GM12878 (cell line): ENCODE data around the gene MOGAT2. TPM values are rescaled to one million over a fixed set of nuclear protein-coding genes. Genes with fewer than 3 reads are reported as not detected.

Experiments
- ATAC-seq: fragments of 200-7000 bp; cut with Tn5 transposase; 3 replicates; pipeline ENCODE4 v1.9.1; 2020; ENCODE audit warnings: mild to moderate bottlenecking, moderate library complexity
- BruUV-seq: library from RNA; stranded (reverse); fragments of 400-500 nt; replicated peaks from 2 replicates; lab custom pipeline; 2021; lab: Mats Ljungman, UMichigan
- CTCF ChIA-PET: fragments of 300-600 bp; sonication (Branson Sonifier 250); formaldehyde crosslinking; extraction: SDS; loops from one replicate; lab custom pipeline; 2021; ENCODE audit warnings: inconsistent platforms; lab: Yijun Ruan, JAX
- POLR2A ChIA-PET: fragments of 350-600 bp; formaldehyde crosslinking; extraction: SDS; loops from one replicate; lab custom pipeline; 2021; ENCODE audit warnings: inconsistent platforms; lab: Charles Lee
- RAD21 ChIA-PET: fragments of 300-600 bp; sonication (Branson Sonifier 250); formaldehyde crosslinking; loops from one replicate; lab custom pipeline; 2023; ENCODE audit warnings: antibody characterized with exemption; ENCODE audit not compliant: unreplicated experiment; lab: Charles Lee
- SMC1A ChIA-PET: fragments of 300-600 bp; sonication (Branson Sonifier 250); formaldehyde crosslinking; loops from one replicate; lab custom pipeline; 2023; ENCODE audit not compliant: unreplicated experiment, uncharacterized antibody; lab: Charles Lee
- DNase-seq: peaks from one replicate; pipeline ENCODE4 v3.0.0-alpha.2; 2011; ENCODE audit warnings: low read depth, low spot score
- FAIRE-seq: peaks from 3 replicates; lab custom pipeline; 2011; peaks lifted over from hg19 to GRCh38; lab: Jason Lieb, UNC
- H2AFZ ChIP-seq: 2 replicates; pipeline ENCODE4 v1.6.0; 2011; ENCODE audit warnings: low read depth, low read length, control low read depth; ENCODE audit not compliant: control insufficient read depth
- H3K27ac ChIP-seq: 2 replicates; pipeline ENCODE4 v1.5.1; 2011; ENCODE audit warnings: control low read depth; ENCODE audit not compliant: control insufficient read depth, insufficient read depth
- H3K27me3 ChIP-seq, 2 experiments: replicated peaks in 1 of 2; 2 replicates each; pipeline versions ENCODE4 v1.6.0 to v1.6.1; 2011; ENCODE audit warnings: low read length in 1 of 2; ENCODE audit not compliant: control insufficient read depth in 2 of 2, insufficient read depth in 2 of 2
- H3K36me3 ChIP-seq, 2 experiments: 2 replicates each; pipeline ENCODE4 v1.5.1; 2011; ENCODE audit warnings: low read length in 1 of 2; ENCODE audit not compliant: control insufficient read depth in 2 of 2, insufficient read depth in 2 of 2
- H3K4me1 ChIP-seq: 2 replicates; pipeline ENCODE4 v1.6.1; 2011; ENCODE audit warnings: mild to moderate bottlenecking, low read length, moderate library complexity, mixed read lengths; ENCODE audit not compliant: control insufficient read depth, insufficient read depth
- H3K4me2 ChIP-seq: 2 replicates; pipeline ENCODE4 v1.6.0; 2011; ENCODE audit warnings: control low read depth; ENCODE audit not compliant: control insufficient read depth, insufficient read depth
- H3K4me3 ChIP-seq: fragments of 200-600 bp; sonication (generic); 2 replicates; pipeline ENCODE4 v1.5.1; 2016
- H3K79me2 ChIP-seq: 2 replicates; pipeline ENCODE4 v1.6.0; 2011; ENCODE audit warnings: low read length; ENCODE audit not compliant: control insufficient read depth, insufficient read depth
- H3K9ac ChIP-seq: 2 replicates; pipeline ENCODE4 v1.8.0; 2011; ENCODE audit warnings: low read length, control low read depth, mixed read lengths; ENCODE audit not compliant: control insufficient read depth, insufficient read depth
- H3K9me3 ChIP-seq: replicated peaks from 3 replicates; pipeline ENCODE4 v1.5.1; 2011; ENCODE audit warnings: mild to moderate bottlenecking, low read length; ENCODE audit not compliant: control insufficient read depth, insufficient read depth
- H4K20me1 ChIP-seq: 2 replicates; pipeline ENCODE4 v1.6.0; 2011; ENCODE audit not compliant: control insufficient read depth, insufficient read depth
- CREB1 ChIP-seq: IDR thresholded peaks from 2 replicates; pipeline ENCODE4 v1.6.1; 2012; ENCODE audit warnings: low read depth, mild to moderate bottlenecking, inconsistent platforms
- EZH2 ChIP-seq: IDR thresholded peaks from 2 replicates; pipeline ENCODE4 v1.6.1; 2012; ENCODE audit warnings: low read depth, mild to moderate bottlenecking, control low read depth, inconsistent platforms, low read length, borderline replicate concordance; ENCODE audit not compliant: control insufficient read depth
- HDAC6 ChIP-seq: fragments of 200-600 bp; sonication (generic); IDR thresholded peaks from one replicate; pipeline ENCODE4 v1.8.0; 2017; ENCODE audit warnings: antibody characterized with exemption; ENCODE audit not compliant: unreplicated experiment
- JUNB ChIP-seq: IDR thresholded peaks from 2 replicates; pipeline ENCODE4 v1.6.1; 2016; ENCODE audit warnings: antibody characterized with exemption, mild to moderate bottlenecking
- POLR2AphosphoS5 ChIP-seq: IDR thresholded peaks from 2 replicates; pipeline ENCODE4 v1.6.1; 2011; ENCODE audit warnings: mild to moderate bottlenecking, low read length, inconsistent platforms
- RUNX3 ChIP-seq: IDR thresholded peaks from 2 replicates; pipeline ENCODE4 v1.6.1; 2012; ENCODE audit warnings: low read length, inconsistent platforms
- SIN3A ChIP-seq: IDR thresholded peaks from 2 replicates; pipeline ENCODE4 v1.6.1; 2012; ENCODE audit warnings: low read depth, low read length, improper control_type of control experiment
- SMARCA5 ChIP-seq: fragments of 450-650 bp; IDR thresholded peaks from 2 replicates; pipeline ENCODE4 v1.6.1; 2017; ENCODE audit warnings: mild to moderate bottlenecking
- TARDBP ChIP-seq: IDR thresholded peaks from 2 replicates; pipeline ENCODE4 v1.6.1; 2016; ENCODE audit warnings: borderline replicate concordance
- YY1 ChIP-seq: IDR thresholded peaks from 2 replicates; pipeline ENCODE4 v1.6.1; 2011; ENCODE audit warnings: low read depth, mild to moderate bottlenecking, low read length
- ZNF24 ChIP-seq: fragments of 450-650 bp; IDR thresholded peaks from 2 replicates; pipeline ENCODE4 v1.6.1; 2017; ENCODE audit warnings: antibody characterized with exemption, mild to moderate bottlenecking
- WGBS: methylation state at CpG from one replicate; pipeline ENCODE4 v1.1.6; 2016; ENCODE audit warnings: low lambda C conversion rate; ENCODE audit not compliant: insufficient replicate concordance, insufficient coverage; ENCODE audit errors: missing lambda C conversion rate; 5-methylcytosine and 5-hydroxymethylcytosine counted together
- in situ Hi-C: fragments of 300-500 bp; cut with MboI; formaldehyde crosslinking; loops from 9 replicates; pipeline ENCODE4 v1.14.3; 2018; ENCODE audit warnings: mixed read lengths
- intact Hi-C: fragments of 100-400 bp; cut with micrococcal nuclease; formaldehyde crosslinking; loops from one replicate; pipeline ENCODE4 v1.14.2; 2022; ENCODE audit not compliant: unreplicated experiment
- polyA plus RNA-seq, 11 experiments: library from polyadenylated mRNA; depleted of rRNA in 4 of 11; unstranded in 6 of 11; stranded (reverse) in 5 of 11; fragments of >200 nt; fragmentation: Nextera tagmentation in 4 of 11; fragmentation: Illumina TruSeq in 1 of 11; extraction: Ambion mirVana in 4 of 11; extraction: Trizol in 1 of 11; gene quantifications; 1 replicate in 1 of 11; 2 replicates in 10 of 11; pipeline versions ENCODE4 v1.2.1 to v1.2.3, GENCODE V29; 2011 to 2016; ENCODE audit warnings: inconsistent platforms in 2 of 11, missing spikeins in 2 of 11, low read depth in 1 of 11
- total RNA-seq, 4 experiments: library from RNA; depleted of rRNA in 3 of 4; stranded (reverse); fragments of >200 nt in 3 of 4; fragmentation: Illumina TruSeq in 1 of 4; extraction: Trizol in 1 of 4; gene quantifications; 2 replicates each; pipeline versions ENCODE4 v1.2.1 to v1.2.3, GENCODE V29; 2013 to 2021
- TF ChIP-seq, protein P1 (sequence below): IDR thresholded peaks from 2 replicates; pipeline ENCODE4 v1.6.1; 2012; ENCODE audit warnings: low read depth, low read length, improper control_type of control experiment
- TF ChIP-seq, protein P2 (sequence below): fragments of 450-650 bp; IDR thresholded peaks from 2 replicates; pipeline ENCODE4 v1.6.1; 2016; ENCODE audit warnings: mild to moderate bottlenecking, moderate library complexity, borderline replicate concordance

The MOGAT2 gene
- total and polyA plus RNA-seq, 10 of the 15 experiments (the other 5 are each of a cell fraction or from before 2014, with no cell fraction given) = 0.15 to 0.45 (median 0.22) TPM; not detected in 1

DNA sequence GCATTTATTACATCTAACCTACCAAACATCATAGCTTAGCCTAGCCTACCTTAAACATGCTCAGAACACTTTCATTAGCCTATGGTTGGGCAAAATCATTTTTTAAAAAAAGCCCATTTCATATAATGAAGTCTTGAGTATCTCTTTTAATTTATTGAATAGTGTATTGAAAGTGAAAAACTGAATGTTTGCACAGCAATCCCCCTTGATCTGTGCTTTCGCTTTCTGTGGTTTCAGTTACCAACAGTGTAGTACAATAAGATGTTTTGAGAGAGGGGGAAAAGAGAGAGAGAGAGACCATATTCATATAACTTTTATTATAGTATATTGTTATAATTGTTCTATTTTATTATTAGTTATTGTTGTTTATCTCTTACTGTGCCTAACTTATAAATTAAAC is 40.4 kb upstream of the MOGAT2 start:
- in situ Hi-C loops (loop anchor here (5.0 kb wide), 1 partner anchor 50 kb away; no protein-coding TSS in a partner anchor), intact Hi-C loops (no loop called here)
- H3K4me3 ChIP-seq = no peak overlapping the region
- H3K9me3 ChIP-seq = no peaks in the 10 kb centered on the region; the same call in 1 of the 3 replicates
- peaks cover 8% of the 10 kb centered on the region for H3K4me1 ChIP-seq
- BruUV-seq = no TSS peak
- H3K27ac ChIP-seq = no peak overlapping the region
- H3K9ac ChIP-seq = no peak overlapping the region
- TF ChIP-seq ZNF24 (peak; percentile 39; the same call in 1 of the 2 replicates), SMARCA5 (0 out of 2 replicates have a peak, but pooled peaks have one; percentile 35), RUNX3 (peak; percentile 70), JUNB (no peak)
- H3K36me3 ChIP-seq = no peaks in the 10 kb centered on the region
- RAD21 ChIA-PET = no interaction called here
- H3K79me2 ChIP-seq = no peaks in the 10 kb centered on the region
- H4K20me1 ChIP-seq = no peaks in the 10 kb centered on the region
- ATAC-seq = peak; percentile 96
- H3K27me3 ChIP-seq = no peaks in the 10 kb centered on the region
- SMC1A ChIA-PET = interaction anchor here (1.0 kb wide), 1 partner anchor 85 kb away, joined by 3 read pairs; no protein-coding TSS in a partner anchor
- no peak overlapping the region for H2AFZ ChIP-seq
- CTCF ChIA-PET = interaction anchor here (1.1 to 2.2 kb wide), 2 partner anchors 30 to 80 kb away, joined by 3 to 7 read pairs; no protein-coding TSS in a partner anchor
- peak overlapping the region; percentile 50; the same call in 1 of the 2 replicates for H3K4me2 ChIP-seq
- POLR2A ChIA-PET = no interaction called here
- no peak for DNase-seq
- FAIRE-seq = peak; percentile 68
- 0% methylated on average over 1 of the region's 1 CpG for WGBS

DNA sequence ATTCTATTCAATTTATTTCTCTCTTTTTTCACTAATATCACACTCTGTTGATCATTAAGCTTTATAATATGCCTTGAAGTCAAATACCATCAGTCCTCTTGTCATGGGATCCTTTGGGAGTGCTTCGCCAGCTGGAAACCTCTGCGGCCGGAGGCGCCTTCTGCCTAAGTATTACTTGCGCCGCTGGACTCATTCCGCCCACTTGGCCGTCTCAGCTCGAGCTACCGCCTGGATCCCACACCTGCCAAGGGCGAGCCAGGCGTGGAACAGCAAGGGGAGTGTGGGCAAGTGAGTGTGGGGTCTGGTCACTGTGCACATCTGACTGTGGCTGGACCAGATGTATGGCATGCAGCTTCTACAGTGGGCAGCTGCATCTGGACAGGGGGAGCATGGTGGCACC is 39.7 kb upstream of the MOGAT2 start:
- FAIRE-seq (no peak), ATAC-seq (no peak), DNase-seq (no peak)
- SMC1A ChIA-PET = interaction anchor here (0.8 to 1.3 kb wide), 4 partner anchors 8 to 86 kb away, joined by 3 read pairs; no protein-coding TSS in a partner anchor
- no peaks in the 10 kb centered on the region for H3K36me3 ChIP-seq
- intact Hi-C loops = no loop called here
- H3K4me3 ChIP-seq = no peak overlapping the region
- no peaks in the 10 kb centered on the region for H3K79me2 ChIP-seq
- no peak overlapping the region for H3K27ac ChIP-seq
- POLR2A ChIA-PET = no interaction called here
- in situ Hi-C loops = loop anchor here (5.0 kb wide), 1 partner anchor 49 kb away; no protein-coding TSS in a partner anchor
- BruUV-seq = no TSS peak
- H3K4me1 ChIP-seq = peaks cover 8% of the 10 kb centered on the region
- 56% methylated on average over 12 of the region's 12 CpGs for WGBS
- CTCF ChIA-PET = interaction anchor here (0.5 to 2.2 kb wide), 4 partner anchors 28 to 1308 kb away, joined by 3 to 7 read pairs (median 3); no protein-coding TSS in a partner anchor
- H3K9me3 ChIP-seq = no peaks in the 10 kb centered on the region; the same call in 1 of the 3 replicates
- H3K27me3 ChIP-seq = no peaks in the 10 kb centered on the region
- RAD21 ChIA-PET = no interaction called here
- H2AFZ ChIP-seq = no peak overlapping the region
- no peaks in the 10 kb centered on the region for H4K20me1 ChIP-seq
- no peak overlapping the region for H3K4me2 ChIP-seq
- no peak overlapping the region for H3K9ac ChIP-seq
- no peak for TF ChIP-seq YY1
- no peak for TF ChIP-seq SIN3A
- TF ChIP-seq, protein P1, sequence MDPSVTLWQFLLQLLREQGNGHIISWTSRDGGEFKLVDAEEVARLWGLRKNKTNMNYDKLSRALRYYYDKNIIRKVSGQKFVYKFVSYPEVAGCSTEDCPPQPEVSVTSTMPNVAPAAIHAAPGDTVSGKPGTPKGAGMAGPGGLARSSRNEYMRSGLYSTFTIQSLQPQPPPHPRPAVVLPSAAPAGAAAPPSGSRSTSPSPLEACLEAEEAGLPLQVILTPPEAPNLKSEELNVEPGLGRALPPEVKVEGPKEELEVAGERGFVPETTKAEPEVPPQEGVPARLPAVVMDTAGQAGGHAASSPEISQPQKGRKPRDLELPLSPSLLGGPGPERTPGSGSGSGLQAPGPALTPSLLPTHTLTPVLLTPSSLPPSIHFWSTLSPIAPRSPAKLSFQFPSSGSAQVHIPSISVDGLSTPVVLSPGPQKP = no peak
- no peak for TF ChIP-seq POLR2AphosphoS5
- TF ChIP-seq HDAC6 = no peak
- TF ChIP-seq EZH2 = no peak
- no peak for TF ChIP-seq TARDBP
- TF ChIP-seq, protein P2, sequence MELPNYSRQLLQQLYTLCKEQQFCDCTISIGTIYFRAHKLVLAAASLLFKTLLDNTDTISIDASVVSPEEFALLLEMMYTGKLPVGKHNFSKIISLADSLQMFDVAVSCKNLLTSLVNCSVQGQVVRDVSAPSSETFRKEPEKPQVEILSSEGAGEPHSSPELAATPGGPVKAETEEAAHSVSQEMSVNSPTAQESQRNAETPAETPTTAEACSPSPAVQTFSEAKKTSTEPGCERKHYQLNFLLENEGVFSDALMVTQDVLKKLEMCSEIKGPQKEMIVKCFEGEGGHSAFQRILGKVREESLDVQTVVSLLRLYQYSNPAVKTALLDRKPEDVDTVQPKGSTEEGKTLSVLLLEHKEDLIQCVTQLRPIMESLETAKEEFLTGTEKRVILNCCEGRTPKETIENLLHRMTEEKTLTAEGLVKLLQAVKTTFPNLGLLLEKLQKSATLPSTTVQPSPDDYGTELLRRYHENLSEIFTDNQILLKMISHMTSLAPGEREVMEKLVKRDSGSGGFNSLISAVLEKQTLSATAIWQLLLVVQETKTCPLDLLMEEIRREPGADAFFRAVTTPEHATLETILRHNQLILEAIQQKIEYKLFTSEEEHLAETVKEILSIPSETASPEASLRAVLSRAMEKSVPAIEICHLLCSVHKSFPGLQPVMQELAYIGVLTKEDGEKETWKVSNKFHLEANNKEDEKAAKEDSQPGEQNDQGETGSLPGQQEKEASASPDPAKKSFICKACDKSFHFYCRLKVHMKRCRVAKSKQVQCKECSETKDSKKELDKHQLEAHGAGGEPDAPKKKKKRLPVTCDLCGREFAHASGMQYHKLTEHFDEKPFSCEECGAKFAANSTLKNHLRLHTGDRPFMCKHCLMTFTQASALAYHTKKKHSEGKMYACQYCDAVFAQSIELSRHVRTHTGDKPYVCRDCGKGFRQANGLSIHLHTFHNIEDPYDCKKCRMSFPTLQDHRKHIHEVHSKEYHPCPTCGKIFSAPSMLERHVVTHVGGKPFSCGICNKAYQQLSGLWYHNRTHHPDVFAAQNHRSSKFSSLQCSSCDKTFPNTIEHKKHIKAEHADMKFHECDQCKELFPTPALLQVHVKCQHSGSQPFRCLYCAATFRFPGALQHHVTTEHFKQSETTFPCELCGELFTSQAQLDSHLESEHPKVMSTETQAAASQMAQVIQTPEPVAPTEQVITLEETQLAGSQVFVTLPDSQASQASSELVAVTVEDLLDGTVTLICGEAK = no peak
- no peak for TF ChIP-seq CREB1
